ENCODE measurements around the gene MYBPC2. TPM values are rescaled to one million over a fixed set of nuclear protein-coding genes. Genes with fewer than 3 reads are reported as not detected.

The MYBPC2 gene
- total RNA-seq, 1 donor from 2014 or later, result not detected

DNA sequence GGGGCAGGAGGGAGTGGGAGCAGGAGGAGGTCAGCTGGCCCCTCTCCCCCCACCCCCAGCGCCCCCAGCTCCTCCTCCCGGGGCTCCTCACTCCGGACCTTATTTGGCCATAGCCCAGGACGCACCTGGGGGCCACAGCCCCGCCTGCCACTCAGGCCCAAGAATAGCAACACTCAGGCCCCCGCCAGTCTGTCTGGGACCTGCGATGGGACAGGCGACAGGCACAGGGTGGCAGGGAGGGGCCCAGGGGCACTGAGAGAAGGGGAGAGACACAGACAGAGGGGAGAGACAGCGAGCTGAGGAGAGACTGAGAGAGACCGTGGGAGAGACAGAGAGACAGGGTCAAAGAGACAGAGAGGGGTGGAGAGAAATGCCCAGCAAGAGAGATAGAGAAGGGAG is 68.1 kb downstream of the MYBPC2 start:
- no peaks in the 10 kb centered on the region for H3K4me1 Mint-ChIP-seq (ENCODE audit: unreplicated experiment)

DNA sequence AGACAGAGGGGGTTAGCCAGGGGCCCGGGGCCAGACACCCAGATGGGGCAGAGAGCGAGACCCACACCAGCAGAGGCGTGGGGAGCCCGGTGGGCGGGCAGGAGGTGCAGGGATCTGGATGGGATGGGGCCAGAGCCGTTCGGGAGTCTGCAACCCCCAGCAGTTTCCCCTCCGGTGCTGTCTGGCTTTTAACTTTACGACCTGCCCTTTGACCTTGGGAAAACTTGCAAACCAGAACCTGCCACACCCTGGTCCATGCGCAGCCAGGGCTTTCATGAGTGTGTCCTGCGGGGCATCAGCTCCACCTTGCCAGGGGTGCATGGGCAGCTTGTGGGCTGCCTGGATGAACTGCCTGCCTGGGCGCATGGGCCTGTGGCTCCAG is 68.5 kb downstream of the MYBPC2 start:
- Mint-ChIP-seq H3K9me3 (ENCODE audit: unreplicated experiment) (no peaks in the 10 kb centered on the region), H3K27me3 (ENCODE audit: unreplicated experiment) (peaks cover 6% of the 10 kb centered on the region), H3K27ac (ENCODE audit: unreplicated experiment) (no peak overlapping the region), H3K4me3 (ENCODE audit: unreplicated experiment) (no peak overlapping the region), H3K36me3 (ENCODE audit: unreplicated experiment) (peaks cover 3% of the 10 kb centered on the region), H3K4me1 (ENCODE audit: unreplicated experiment) (no peaks in the 10 kb centered on the region)
- no peak for DNase-seq (ENCODE audit: extremely low spot score, unreplicated experiment)
- TF ChIP-seq CTCF (IDR thresholded peaks at IDR 0.05), result no peak

More for the DNA sequence above, 68.1 kb downstream of the MYBPC2 start:
- Mint-ChIP-seq H3K4me3 (ENCODE audit: unreplicated experiment) (no peak overlapping the region), H3K27me3 (ENCODE audit: unreplicated experiment) (peaks cover 8% of the 10 kb centered on the region), H3K9me3 (ENCODE audit: unreplicated experiment) (no peaks in the 10 kb centered on the region), H3K36me3 (ENCODE audit: unreplicated experiment) (peaks cover 3% of the 10 kb centered on the region), H3K27ac (ENCODE audit: unreplicated experiment) (no peak overlapping the region)
- DNase-seq (ENCODE audit: extremely low spot score, unreplicated experiment), result no peak
- TF ChIP-seq CTCF (IDR thresholded peaks at IDR 0.05), result no peak

GRCh38 chr19:50501568-50502475 is 69.1 kb downstream of the MYBPC2 start:
- no peak for DNase-seq (ENCODE audit: extremely low spot score, unreplicated experiment)
- no peaks in the 10 kb centered on the region for H3K9me3 Mint-ChIP-seq (ENCODE audit: unreplicated experiment)

GRCh38 chr19:50505856-50506611 is 73.3 kb downstream of the MYBPC2 start:
- Mint-ChIP-seq H3K4me3 (ENCODE audit: unreplicated experiment) (no peak overlapping the region), H3K27me3 (ENCODE audit: unreplicated experiment) (peaks cover under 1% of the 10 kb centered on the region), H3K4me1 (ENCODE audit: unreplicated experiment) (peaks cover 15% of the 10 kb centered on the region), H3K36me3 (ENCODE audit: unreplicated experiment) (peaks cover 3% of the 10 kb centered on the region), H3K9me3 (ENCODE audit: unreplicated experiment) (no peaks in the 10 kb centered on the region), H3K27ac (ENCODE audit: unreplicated experiment) (no peak overlapping the region)
- no peak for DNase-seq (ENCODE audit: extremely low spot score, unreplicated experiment)
- no peak for TF ChIP-seq CTCF (IDR thresholded peaks at IDR 0.05)

More at GRCh38 chr19:50501568-50502475, 69.1 kb downstream of the MYBPC2 start:
- Mint-ChIP-seq H3K27ac (ENCODE audit: unreplicated experiment) (no peak overlapping the region), H3K27me3 (ENCODE audit: unreplicated experiment) (peaks cover 3% of the 10 kb centered on the region), H3K4me1 (ENCODE audit: unreplicated experiment) (no peaks in the 10 kb centered on the region), H3K36me3 (ENCODE audit: unreplicated experiment) (peaks cover 3% of the 10 kb centered on the region), H3K4me3 (ENCODE audit: unreplicated experiment) (no peak overlapping the region)
- no peak for TF ChIP-seq CTCF (IDR thresholded peaks at IDR 0.05)

DNA sequence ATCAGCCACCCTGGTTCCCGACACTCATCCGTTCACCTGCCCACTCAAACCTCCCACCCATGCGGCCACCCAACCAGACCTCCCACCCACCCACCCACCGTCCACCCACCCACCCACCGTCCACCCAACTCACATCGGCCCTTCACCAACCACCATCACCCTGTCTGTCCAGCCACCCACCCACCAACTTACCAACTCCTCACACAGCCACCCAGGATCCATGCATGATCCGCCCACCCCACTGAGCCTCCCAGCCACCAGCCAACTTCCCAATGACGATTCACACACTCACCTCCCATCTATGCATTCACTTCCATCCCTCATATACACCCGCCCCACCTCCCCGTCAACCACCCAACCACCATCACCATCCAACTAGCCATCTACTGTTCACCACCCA is 74.0 kb downstream of the MYBPC2 start:
- Mint-ChIP-seq H3K4me3 (ENCODE audit: unreplicated experiment) (no peak overlapping the region), H3K36me3 (ENCODE audit: unreplicated experiment) (peaks cover 3% of the 10 kb centered on the region), H3K4me1 (ENCODE audit: unreplicated experiment) (peaks cover 20% of the 10 kb centered on the region), H3K9me3 (ENCODE audit: unreplicated experiment) (no peaks in the 10 kb centered on the region), H3K27ac (ENCODE audit: unreplicated experiment) (no peak overlapping the region), H3K27me3 (ENCODE audit: unreplicated experiment) (no peaks in the 10 kb centered on the region)
- TF ChIP-seq CTCF (IDR thresholded peaks at IDR 0.05), result no peak
- DNase-seq (ENCODE audit: extremely low spot score, unreplicated experiment), result no peak
